ENCODE results near the gene ME1.

GRCh38 chr6:83198486-83199172 is 232.2 kb downstream of the ME1 start:
- TF ChIP-seq CTCF (IDR thresholded peaks at IDR 0.05; ENCODE audit: poor library complexity) (no peak), EZH2 (IDR thresholded peaks at IDR 0.05; ENCODE audit: borderline replicate concordance) (no peak), EZH2phosphoT487 (IDR thresholded peaks at IDR 0.05; ENCODE audit: low read depth, severe bottlenecking, unreplicated experiment) (no peak)
